ENCODE data around the gene APC2. TPM values are rescaled to one million over a fixed set of nuclear protein-coding genes. Genes with fewer than 3 reads are reported as not detected.
A peak's percentile ranks its signal among the peaks of the same experiment; 100 is the strongest.

Gene APC2
- total and polyA plus RNA-seq, 4 donors, result under 0.01 to 0.06 (median 0.03) TPM

GRCh38 chr19:1513499-1514294, 63.8 kb downstream of the APC2 start:
- Histone ChIP-seq H3K27ac (ENCODE audit: low read depth in 1 of 2, low read length in 2 of 2) (no peak overlapping the region), H3K9ac (ENCODE audit: low read depth in 1 of 2, low read length in 2 of 2) (no peak overlapping the region), H3K9me3 (ENCODE audit: control insufficient read depth in 4 of 4, low read length in 3 of 4) (no peaks in the 10 kb centered on the region), H3K4me1 (ENCODE audit: control insufficient read depth in 4 of 4, insufficient read depth in 4 of 4, low read length in 3 of 4) (peaks cover 0 to 17% (median 7%) of the 10 kb centered on the region in 4 donors), H3K27me3 (ENCODE audit: control insufficient read depth in 4 of 4, insufficient read depth in 4 of 4, low read length in 3 of 4) (peaks cover 0 to 3% (median 0%) of the 10 kb centered on the region in 4 donors), H3K4me3 (ENCODE audit: low read depth in 1 of 3, low read length in 3 of 3) (peak overlapping the region in 1 of 3 donors; percentile 40), H3K36me3 (ENCODE audit: control insufficient read depth in 4 of 4, insufficient read depth in 3 of 4, low read depth in 1 of 4, low read length in 3 of 4) (no peaks in the 10 kb centered on the region)
- WGBS, result 8% methylated on average over 52 of the region's 52 CpGs
- TF ChIP-seq JUND (IDR thresholded peaks at IDR 0.05), result no peak
- peak; percentile 64 to 79 for TF ChIP-seq RAD21 (IDR thresholded peaks at IDR 0.05)
- no peak for TF ChIP-seq HNF4G (IDR thresholded peaks at IDR 0.05)
- TF ChIP-seq CTCF (IDR thresholded peaks at IDR 0.05; ENCODE audit: low read depth, low read length, missing input control), result peak; percentile 67
- no peak for TF ChIP-seq MAX (IDR thresholded peaks at IDR 0.05)
- peak; percentile 66 for DNase-seq (ENCODE audit: low spot score)

GRCh38 chr19:1514295-1514661, 64.4 kb downstream of the APC2 start:
- H3K4me3 ChIP-seq (ENCODE audit: low read depth in 1 of 3, low read length in 3 of 3), result no peak overlapping the region
- no peak overlapping the region for H3K9ac ChIP-seq (ENCODE audit: low read depth in 1 of 2, low read length in 2 of 2)
- H3K27me3 ChIP-seq (ENCODE audit: control insufficient read depth in 4 of 4, insufficient read depth in 4 of 4, low read length in 3 of 4), result peaks cover 0 to 3% (median 0%) of the 10 kb centered on the region in 4 donors
- 72% methylated on average over 10 of the region's 10 CpGs for WGBS
- no peaks in the 10 kb centered on the region for H3K9me3 ChIP-seq (ENCODE audit: control insufficient read depth in 4 of 4, low read length in 3 of 4)
- no peak for DNase-seq (ENCODE audit: low spot score)
- no peak for TF ChIP-seq RAD21 (IDR thresholded peaks at IDR 0.05)
- TF ChIP-seq MAX (IDR thresholded peaks at IDR 0.05), result no peak
- no peak for TF ChIP-seq YY1 (IDR thresholded peaks at IDR 0.05)
- H3K36me3 ChIP-seq (ENCODE audit: control insufficient read depth in 4 of 4, insufficient read depth in 3 of 4, low read depth in 1 of 4, low read length in 3 of 4), result no peaks in the 10 kb centered on the region
- no peak overlapping the region for H3K27ac ChIP-seq (ENCODE audit: low read depth in 1 of 2, low read length in 2 of 2)
- H3K4me1 ChIP-seq (ENCODE audit: control insufficient read depth in 4 of 4, insufficient read depth in 4 of 4, low read length in 3 of 4), result peaks cover 0 to 17% (median 7%) of the 10 kb centered on the region in 4 donors

GRCh38 chr19:1514986-1515721, 65.2 kb downstream of the APC2 start:
- Histone ChIP-seq H3K9ac (ENCODE audit: low read depth in 1 of 2, low read length in 2 of 2) (no peak overlapping the region), H3K36me3 (ENCODE audit: control insufficient read depth in 4 of 4, insufficient read depth in 3 of 4, low read depth in 1 of 4, low read length in 3 of 4) (no peaks in the 10 kb centered on the region), H3K4me1 (ENCODE audit: control insufficient read depth in 4 of 4, insufficient read depth in 4 of 4, low read length in 3 of 4) (peaks cover 0 to 17% (median 7%) of the 10 kb centered on the region in 4 donors), H3K4me3 (ENCODE audit: low read depth in 1 of 3, low read length in 3 of 3) (no peak overlapping the region), H3K27ac (ENCODE audit: low read depth in 1 of 2, low read length in 2 of 2) (no peak overlapping the region), H3K27me3 (ENCODE audit: control insufficient read depth in 4 of 4, insufficient read depth in 4 of 4, low read length in 3 of 4) (peaks cover 0 to 3% (median 0%) of the 10 kb centered on the region in 4 donors), H3K9me3 (ENCODE audit: control insufficient read depth in 4 of 4, low read length in 3 of 4) (no peaks in the 10 kb centered on the region)
- 70% methylated on average over 14 of the region's 14 CpGs for WGBS
- DNase-seq (ENCODE audit: low spot score), result no peak
- TF ChIP-seq ZBTB33 (IDR thresholded peaks at IDR 0.05), result no peak
